ENCODE measurements around the gene INSYN2B.

INSYN2B gene

GRCh38 chr5:169881702-169882303 is 98.5 kb downstream of the INSYN2B start:
- DNase-seq = no peak

- DNase-seq = no peak
These were observed 99.5 kb downstream of the INSYN2B start for GRCh38 chr5:169880785-169881184.

- DNase-seq = no peak
These were observed 100.2 kb downstream of the INSYN2B start for GRCh38 chr5:169880012-169880663.

- no peak for DNase-seq
These were observed 103.9 kb downstream of the INSYN2B start for GRCh38 chr5:169876386-169876785.

GRCh38 chr5:169875731-169876130 is 104.6 kb downstream of the INSYN2B start:
- no peak for DNase-seq

GRCh38 chr5:169875091-169875728 is 105.1 kb downstream of the INSYN2B start:
- DNase-seq = no peak

GRCh38 chr5:169874621-169875020 is 105.7 kb downstream of the INSYN2B start:
- no peak for DNase-seq

- DNase-seq = no peak
These were observed 106.7 kb downstream of the INSYN2B start for GRCh38 chr5:169873642-169874041.

GRCh38 chr5:169871826-169872490 is 108.3 kb downstream of the INSYN2B start:
- no peak for DNase-seq

- no peak for DNase-seq
These were observed 110.1 kb downstream of the INSYN2B start for GRCh38 chr5:169870211-169870610.

- DNase-seq = no peak
These were observed 111.2 kb downstream of the INSYN2B start for GRCh38 chr5:169869066-169869465.

GRCh38 chr5:169867347-169867746 is 112.9 kb downstream of the INSYN2B start:
- DNase-seq = no peak

GRCh38 chr5:169864483-169864882 is 115.8 kb downstream of the INSYN2B start:
- DNase-seq = no peak

GRCh38 chr5:169862391-169862811 is 117.9 kb downstream of the INSYN2B start:
- DNase-seq = no peak

- no peak for DNase-seq
These were observed 118.4 kb downstream of the INSYN2B start for GRCh38 chr5:169861934-169862333.

GRCh38 chr5:169861433-169861832 is 118.9 kb downstream of the INSYN2B start:
- DNase-seq = no peak

- DNase-seq = no peak
These were observed 119.7 kb downstream of the INSYN2B start for GRCh38 chr5:169860585-169860984.

GRCh38 chr5:169856571-169856970 is 123.7 kb downstream of the INSYN2B start:
- no peak for DNase-seq

- DNase-seq = no peak
These were observed 128.9 kb downstream of the INSYN2B start for GRCh38 chr5:169851321-169851850.

- no peak for DNase-seq
These were observed 129.9 kb downstream of the INSYN2B start for GRCh38 chr5:169850409-169850808.

GRCh38 chr5:169848792-169849191 is 131.5 kb downstream of the INSYN2B start:
- no peak for DNase-seq

GRCh38 chr5:169848271-169848670 is 132.0 kb downstream of the INSYN2B start:
- DNase-seq = no peak

GRCh38 chr5:169847519-169847918 is 132.8 kb downstream of the INSYN2B start:
- no peak for DNase-seq

GRCh38 chr5:169842699-169843098 is 137.6 kb downstream of the INSYN2B start:
- no peak for DNase-seq
